ENCODE results near the gene SPTBN1.

SPTBN1 gene

GRCh38 chr2:54630858-54631497 lies 174.9 kb downstream of the SPTBN1 start:
- Histone ChIP-seq H3K36me3 (ENCODE audit: control insufficient read depth, insufficient read depth, low read length) (peaks cover 65% of the 10 kb centered on the region), H3K4me3 (ENCODE audit: low read depth, low read length) (no peak overlapping the region), H3K9me3 (ENCODE audit: control insufficient read depth, insufficient read depth, low read length) (no peaks in the 10 kb centered on the region), H3K9ac (ENCODE audit: low read depth, low read length) (no peak overlapping the region), H3K27me3 (ENCODE audit: control insufficient read depth, insufficient read depth, low read length) (no peaks in the 10 kb centered on the region), H3K4me1 (ENCODE audit: control insufficient read depth, insufficient read depth, low read length) (peaks cover 6% of the 10 kb centered on the region)

GRCh38 chr2:54631755-54632154 lies 175.6 kb downstream of the SPTBN1 start:
- H3K36me3 ChIP-seq (ENCODE audit: control insufficient read depth, insufficient read depth, low read length), result peaks cover 58% of the 10 kb centered on the region
- H3K27me3 ChIP-seq (ENCODE audit: control insufficient read depth, insufficient read depth, low read length), result no peaks in the 10 kb centered on the region
- H3K9me3 ChIP-seq (ENCODE audit: control insufficient read depth, insufficient read depth, low read length), result no peaks in the 10 kb centered on the region
- H3K4me3 ChIP-seq (ENCODE audit: low read depth, low read length), result no peak overlapping the region
- H3K4me1 ChIP-seq (ENCODE audit: control insufficient read depth, insufficient read depth, low read length), result peaks cover 6% of the 10 kb centered on the region
- H3K9ac ChIP-seq (ENCODE audit: low read depth, low read length), result no peak overlapping the region

- Histone ChIP-seq H3K4me1 (ENCODE audit: control insufficient read depth, insufficient read depth, low read length) (peaks cover 6% of the 10 kb centered on the region), H3K36me3 (ENCODE audit: control insufficient read depth, insufficient read depth, low read length) (peaks cover 53% of the 10 kb centered on the region), H3K4me3 (ENCODE audit: low read depth, low read length) (no peak overlapping the region), H3K27me3 (ENCODE audit: control insufficient read depth, insufficient read depth, low read length) (no peaks in the 10 kb centered on the region), H3K9ac (ENCODE audit: low read depth, low read length) (no peak overlapping the region), H3K9me3 (ENCODE audit: control insufficient read depth, insufficient read depth, low read length) (no peaks in the 10 kb centered on the region)
Observed at GRCh38 chr2:54632733-54633692, 176.9 kb downstream of the SPTBN1 start.

GRCh38 chr2:54634021-54634420 lies 177.9 kb downstream of the SPTBN1 start:
- peaks cover 6% of the 10 kb centered on the region for H3K4me1 ChIP-seq (ENCODE audit: control insufficient read depth, insufficient read depth, low read length)
- H3K9ac ChIP-seq (ENCODE audit: low read depth, low read length), result no peak overlapping the region
- no peaks in the 10 kb centered on the region for H3K9me3 ChIP-seq (ENCODE audit: control insufficient read depth, insufficient read depth, low read length)
- H3K36me3 ChIP-seq (ENCODE audit: control insufficient read depth, insufficient read depth, low read length), result peaks cover 49% of the 10 kb centered on the region
- no peak overlapping the region for H3K4me3 ChIP-seq (ENCODE audit: low read depth, low read length)
- H3K27me3 ChIP-seq (ENCODE audit: control insufficient read depth, insufficient read depth, low read length), result no peaks in the 10 kb centered on the region

GRCh38 chr2:54634564-54635511 lies 178.7 kb downstream of the SPTBN1 start:
- H3K9me3 ChIP-seq (ENCODE audit: control insufficient read depth, insufficient read depth, low read length), result no peaks in the 10 kb centered on the region
- no peaks in the 10 kb centered on the region for H3K27me3 ChIP-seq (ENCODE audit: control insufficient read depth, insufficient read depth, low read length)
- H3K4me1 ChIP-seq (ENCODE audit: control insufficient read depth, insufficient read depth, low read length), result peaks cover 6% of the 10 kb centered on the region
- H3K36me3 ChIP-seq (ENCODE audit: control insufficient read depth, insufficient read depth, low read length), result peaks cover 46% of the 10 kb centered on the region
- no peak overlapping the region for H3K9ac ChIP-seq (ENCODE audit: low read depth, low read length)
- no peak overlapping the region for H3K4me3 ChIP-seq (ENCODE audit: low read depth, low read length)

GRCh38 chr2:54635554-54636152 lies 179.5 kb downstream of the SPTBN1 start:
- Histone ChIP-seq H3K4me1 (ENCODE audit: control insufficient read depth, insufficient read depth, low read length) (peaks cover 6% of the 10 kb centered on the region), H3K27me3 (ENCODE audit: control insufficient read depth, insufficient read depth, low read length) (no peaks in the 10 kb centered on the region), H3K4me3 (ENCODE audit: low read depth, low read length) (no peak overlapping the region), H3K36me3 (ENCODE audit: control insufficient read depth, insufficient read depth, low read length) (peaks cover 38% of the 10 kb centered on the region), H3K9ac (ENCODE audit: low read depth, low read length) (no peak overlapping the region), H3K9me3 (ENCODE audit: control insufficient read depth, insufficient read depth, low read length) (no peaks in the 10 kb centered on the region)

GRCh38 chr2:54636415-54637139 lies 180.4 kb downstream of the SPTBN1 start:
- Histone ChIP-seq H3K4me3 (ENCODE audit: low read depth, low read length) (no peak overlapping the region), H3K27me3 (ENCODE audit: control insufficient read depth, insufficient read depth, low read length) (no peaks in the 10 kb centered on the region), H3K9ac (ENCODE audit: low read depth, low read length) (no peak overlapping the region), H3K36me3 (ENCODE audit: control insufficient read depth, insufficient read depth, low read length) (peaks cover 29% of the 10 kb centered on the region), H3K9me3 (ENCODE audit: control insufficient read depth, insufficient read depth, low read length) (no peaks in the 10 kb centered on the region), H3K4me1 (ENCODE audit: control insufficient read depth, insufficient read depth, low read length) (peaks cover 6% of the 10 kb centered on the region)

- peaks cover 25% of the 10 kb centered on the region for H3K36me3 ChIP-seq (ENCODE audit: control insufficient read depth, insufficient read depth, low read length)
Observed at GRCh38 chr2:54638103-54638502, 182.0 kb downstream of the SPTBN1 start.

GRCh38 chr2:54638774-54639187 lies 182.7 kb downstream of the SPTBN1 start:
- H3K9me3 ChIP-seq (ENCODE audit: control insufficient read depth, insufficient read depth, low read length), result no peaks in the 10 kb centered on the region
- peaks cover 24% of the 10 kb centered on the region for H3K36me3 ChIP-seq (ENCODE audit: control insufficient read depth, insufficient read depth, low read length)
- H3K4me3 ChIP-seq (ENCODE audit: low read depth, low read length), result no peak overlapping the region
- H3K4me1 ChIP-seq (ENCODE audit: control insufficient read depth, insufficient read depth, low read length), result peaks cover 6% of the 10 kb centered on the region
- H3K27me3 ChIP-seq (ENCODE audit: control insufficient read depth, insufficient read depth, low read length), result no peaks in the 10 kb centered on the region
- no peak overlapping the region for H3K9ac ChIP-seq (ENCODE audit: low read depth, low read length)

More at GRCh38 chr2:54638103-54638502, 182.0 kb downstream of the SPTBN1 start:
- Histone ChIP-seq H3K4me1 (ENCODE audit: control insufficient read depth, insufficient read depth, low read length) (peaks cover 6% of the 10 kb centered on the region), H3K9me3 (ENCODE audit: control insufficient read depth, insufficient read depth, low read length) (no peaks in the 10 kb centered on the region), H3K4me3 (ENCODE audit: low read depth, low read length) (no peak overlapping the region), H3K27me3 (ENCODE audit: control insufficient read depth, insufficient read depth, low read length) (no peaks in the 10 kb centered on the region), H3K9ac (ENCODE audit: low read depth, low read length) (no peak overlapping the region)

GRCh38 chr2:54639609-54640008 lies 183.5 kb downstream of the SPTBN1 start:
- Histone ChIP-seq H3K9me3 (ENCODE audit: control insufficient read depth, insufficient read depth, low read length) (no peaks in the 10 kb centered on the region), H3K36me3 (ENCODE audit: control insufficient read depth, insufficient read depth, low read length) (peaks cover 27% of the 10 kb centered on the region), H3K4me3 (ENCODE audit: low read depth, low read length) (no peak overlapping the region), H3K27me3 (ENCODE audit: control insufficient read depth, insufficient read depth, low read length) (no peaks in the 10 kb centered on the region), H3K4me1 (ENCODE audit: control insufficient read depth, insufficient read depth, low read length) (peaks cover 4% of the 10 kb centered on the region), H3K9ac (ENCODE audit: low read depth, low read length) (no peak overlapping the region)
